ENCODE measurements around the gene TRMT6. TPM values are rescaled to one million over a fixed set of nuclear protein-coding genes. Genes with fewer than 3 reads are reported as not detected.

TRMT6 gene
- total RNA-seq, 1 experiment from 2014 or later = 16.2 TPM

- no peak overlapping the region for H2AFZ ChIP-seq
- H3F3A ChIP-seq (ENCODE audit: insufficient read depth, low read depth) = no peaks in the 10 kb centered on the region
- no peaks in the 10 kb centered on the region for H3K9me3 ChIP-seq (ENCODE audit: insufficient read depth, low read depth)
- H3K4me2 ChIP-seq = no peak overlapping the region
- H3K79me2 ChIP-seq (ENCODE audit: low read depth) = no peaks in the 10 kb centered on the region
- H4K20me1 ChIP-seq (ENCODE audit: insufficient read depth) = no peaks in the 10 kb centered on the region
- BruUV-seq (replicated peaks) = no TSS peak
- H3K4me3 ChIP-seq = no peak overlapping the region
- H3K27ac ChIP-seq = no peak overlapping the region
- no peak for DNase-seq
- CTCF ChIA-PET = no interaction called here
- TF ChIP-seq EZH2 (IDR thresholded peaks at IDR 0.05; ENCODE audit: low read depth) (no peak), CTCF (conservative IDR thresholded peaks at IDR 0.05) (no peak)
- H3K27me3 ChIP-seq (ENCODE audit: insufficient read depth, low read depth) = peaks cover 73% of the 10 kb centered on the region
- intact Hi-C loops (cut with micrococcal nuclease; ENCODE audit: unreplicated experiment) = no loop called here
- H3K9me2 ChIP-seq (ENCODE audit: insufficient read depth) = no peaks in the 10 kb centered on the region
- no peaks in the 10 kb centered on the region for H3K4me1 ChIP-seq (replicated peaks; ENCODE audit: insufficient read depth)
- H3K36me3 ChIP-seq (ENCODE audit: low read depth) = no peaks in the 10 kb centered on the region
- POLR2A ChIA-PET (ENCODE audit: unreplicated experiment) = no interaction called here
Measured at GRCh38 chr20:5888041-5888440, 62.3 kb downstream of the TRMT6 start.

GRCh38 chr20:5887386-5887785 lies 62.9 kb downstream of the TRMT6 start:
- intact Hi-C loops (cut with micrococcal nuclease; ENCODE audit: unreplicated experiment) = no loop called here
- H2AFZ ChIP-seq = no peak overlapping the region
- CTCF ChIA-PET = no interaction called here
- H3K27ac ChIP-seq = no peak overlapping the region
- DNase-seq = no peak
- no peaks in the 10 kb centered on the region for H3F3A ChIP-seq (ENCODE audit: insufficient read depth, low read depth)
- peaks cover 73% of the 10 kb centered on the region for H3K27me3 ChIP-seq (ENCODE audit: insufficient read depth, low read depth)
- TF ChIP-seq CTCF (conservative IDR thresholded peaks at IDR 0.05) = no peak
- no TSS peak for BruUV-seq (replicated peaks)
- H3K79me2 ChIP-seq (ENCODE audit: low read depth) = no peaks in the 10 kb centered on the region
- no peaks in the 10 kb centered on the region for H4K20me1 ChIP-seq (ENCODE audit: insufficient read depth)
- no peaks in the 10 kb centered on the region for H3K36me3 ChIP-seq (ENCODE audit: low read depth)
- no peak overlapping the region for H3K4me2 ChIP-seq
- H3K9me3 ChIP-seq (ENCODE audit: insufficient read depth, low read depth) = no peaks in the 10 kb centered on the region
- H3K4me1 ChIP-seq (replicated peaks; ENCODE audit: insufficient read depth) = no peaks in the 10 kb centered on the region
- H3K4me3 ChIP-seq = no peak overlapping the region
- POLR2A ChIA-PET (ENCODE audit: unreplicated experiment) = no interaction called here
- no peaks in the 10 kb centered on the region for H3K9me2 ChIP-seq (ENCODE audit: insufficient read depth)

Other genes starting within 250 kb of the TRMT6 start
- gene SHLD1, start 200.1 kb downstream of the TRMT6 start, total RNA-seq (2021) = 4.8 and 5.9 TPM in 2 replicates
- not detected in 2 replicates for gene CHGB, start 39.0 kb downstream of the TRMT6 start, total RNA-seq (2021)
- 18.2 and 22.4 TPM in 2 replicates for gene MCM8, start 119 bp upstream of the TRMT6 start, total RNA-seq (2021)
- 24.6 and 43.6 TPM in 2 replicates for gene CRLS1, start 55.6 kb upstream of the TRMT6 start, total RNA-seq (2021)
- gene LRRN4, start 103.5 kb upstream of the TRMT6 start, total RNA-seq (2021) = 0.23 and 0.72 TPM in 2 replicates
- 18.2 and 20.6 TPM in 2 replicates for gene FERMT1, start 172.5 kb upstream of the TRMT6 start, total RNA-seq (2021)

Data from PC-9 (cell line).